ENCODE results near the gene CNTNAP2.

- TF ChIP-seq POLR2A (IDR thresholded peaks at IDR 0.05; ENCODE audit: low read length), result no peak
- no peak for TF ChIP-seq GATA1 (IDR thresholded peaks at IDR 0.05; ENCODE audit: low read depth, low read length)
Observed at GRCh38 chr7:148299350-148300276, 2183.0 kb downstream of the CNTNAP2 start.
